H9 (cell line): ENCODE data around the gene HMG20B. TPM values are rescaled to one million over a fixed set of nuclear protein-coding genes. Genes with fewer than 3 reads are reported as not detected.

ENCODE experiments used
- DNase-seq: peaks from one replicate; pipeline ENCODE4 v3.0.0-alpha.2; 2017
- H2AFZ ChIP-seq: one replicate; pipeline ENCODE4 v1.6.1; 2013; ENCODE audit warnings: mild to moderate bottlenecking, low read length, control low read depth, moderate library complexity
- H2AK5ac ChIP-seq: 2 replicates; pipeline ENCODE4 v1.6.1; 2013; ENCODE audit warnings: low read length, control low read depth, mixed read lengths; ENCODE audit not compliant: insufficient read length
- H2BK120ac ChIP-seq: one replicate; pipeline ENCODE4 v1.6.1; 2013; ENCODE audit warnings: low read depth, mild to moderate bottlenecking, low read length, control low read depth, inconsistent platforms; ENCODE audit not compliant: poor library complexity, severe bottlenecking
- H2BK12ac ChIP-seq: 2 replicates; pipeline ENCODE4 v1.6.1; 2013; ENCODE audit warnings: low read length, control low read depth, mixed read lengths, low read depth; ENCODE audit not compliant: insufficient read length
- H2BK15ac ChIP-seq: 2 replicates; pipeline ENCODE4 v1.6.1; 2013; ENCODE audit warnings: low read depth, low read length, control low read depth
- H2BK20ac ChIP-seq: one replicate; pipeline ENCODE4 v1.6.1; 2013; ENCODE audit warnings: low read depth, mild to moderate bottlenecking, low read length, control low read depth, inconsistent platforms; ENCODE audit not compliant: poor library complexity, severe bottlenecking
- H2BK5ac ChIP-seq: 2 replicates; pipeline ENCODE4 v1.6.1; 2013; ENCODE audit warnings: low read length, control low read depth, mixed read lengths; ENCODE audit not compliant: insufficient read length
- H3K14ac ChIP-seq: 2 replicates; pipeline ENCODE4 v1.6.1; 2013; ENCODE audit warnings: low read length, control low read depth; ENCODE audit not compliant: insufficient read depth
- H3K18ac ChIP-seq: 2 replicates; pipeline ENCODE4 v1.6.1; 2013; ENCODE audit warnings: low read depth, mild to moderate bottlenecking, mixed read lengths, low read length, control low read depth; ENCODE audit not compliant: insufficient read length
- H3K23ac ChIP-seq: 2 replicates; pipeline ENCODE4 v1.6.1; 2013; ENCODE audit warnings: low read length, control low read depth, mixed read lengths, low read depth; ENCODE audit not compliant: insufficient read length
- H3K23me2 ChIP-seq: 2 replicates; pipeline ENCODE4 v1.6.1; 2013; ENCODE audit warnings: low read depth, mild to moderate bottlenecking, mixed read lengths, low read length, control low read depth; ENCODE audit not compliant: insufficient read length, poor library complexity, severe bottlenecking
- H3K27ac ChIP-seq: 2 replicates; pipeline ENCODE4 v1.5.1; 2013; ENCODE audit warnings: low read length, control low read depth, mixed read lengths, low read depth; ENCODE audit not compliant: insufficient read length
- H3K27me3 ChIP-seq: 2 replicates; pipeline ENCODE4 v1.6.1; 2013; ENCODE audit warnings: low read length, control low read depth, inconsistent platforms; ENCODE audit not compliant: insufficient read depth
- H3K4ac ChIP-seq: 2 replicates; pipeline ENCODE4 v1.6.1; 2013; ENCODE audit warnings: low read depth, mild to moderate bottlenecking, control low read depth, inconsistent platforms, low read length, moderate library complexity
- H3K4me1 ChIP-seq: 2 replicates; pipeline ENCODE4 v1.6.1; 2013; ENCODE audit warnings: low read length, control low read depth, inconsistent platforms; ENCODE audit not compliant: insufficient read depth
- H3K4me2 ChIP-seq: 2 replicates; pipeline ENCODE4 v1.6.1; 2013; ENCODE audit warnings: low read length, control low read depth, mixed read lengths; ENCODE audit not compliant: insufficient read length, insufficient read depth
- H3K56ac ChIP-seq: 2 replicates; pipeline ENCODE4 v1.6.1; 2013; ENCODE audit warnings: low read depth, mild to moderate bottlenecking, mixed read lengths, low read length, control low read depth; ENCODE audit not compliant: insufficient read length
- H3K79me1 ChIP-seq: 2 replicates; pipeline ENCODE4 v1.6.1; 2013; ENCODE audit warnings: low read depth, mild to moderate bottlenecking, moderate library complexity, low read length, control low read depth, inconsistent platforms; ENCODE audit not compliant: insufficient read depth, poor library complexity, severe bottlenecking
- H3K79me2 ChIP-seq: 2 replicates; pipeline ENCODE4 v1.6.1; 2013; ENCODE audit warnings: low read length, control low read depth, inconsistent platforms; ENCODE audit not compliant: insufficient read depth
- H3K9ac ChIP-seq: 2 replicates; pipeline ENCODE4 v1.6.1; 2013; ENCODE audit warnings: low read length, control low read depth, mixed read lengths; ENCODE audit not compliant: insufficient read length; ENCODE audit errors: extremely low read depth
- H3K9me3 ChIP-seq: one replicate; pipeline ENCODE4 v1.6.1; 2013; ENCODE audit warnings: low read depth, low read length, inconsistent platforms; ENCODE audit not compliant: control insufficient read depth
- H3T11ph ChIP-seq: one replicate; pipeline ENCODE4 v1.6.1; 2013; ENCODE audit warnings: mild to moderate bottlenecking, low read length, control low read depth, inconsistent platforms
- H4K20me1 ChIP-seq: one replicate; pipeline ENCODE4 v1.6.1; 2013; ENCODE audit not compliant: control insufficient read depth, insufficient read length, insufficient read depth
- H4K5ac ChIP-seq: 2 replicates; pipeline ENCODE4 v1.6.1; 2013; ENCODE audit warnings: low read depth, mild to moderate bottlenecking, mixed read lengths, low read length, control low read depth; ENCODE audit not compliant: insufficient read length
- H4K8ac ChIP-seq: replicated peaks from 2 replicates; pipeline ENCODE4 v1.6.1; 2013; ENCODE audit warnings: low read length, control low read depth, mixed read lengths, low read depth; ENCODE audit not compliant: insufficient read length
- H4K91ac ChIP-seq: 2 replicates; pipeline ENCODE4 v1.6.1; 2013; ENCODE audit warnings: low read depth, mild to moderate bottlenecking, moderate library complexity, mixed read lengths, low read length, control low read depth; ENCODE audit not compliant: insufficient read length
- H3K27ac Mint-ChIP-seq, 3 experiments: 2 replicates in 2 of 3; 3 replicates in 1 of 3; pipeline ENCODE4 v1.8.0; 2020 to 2021; ENCODE audit warnings: mixed read lengths in 3 of 3, mild to moderate bottlenecking in 1 of 3, moderate library complexity in 1 of 3
- H3K27me3 Mint-ChIP-seq: 2 replicates; pipeline ENCODE4 v1.8.0; 2021; ENCODE audit warnings: low read depth, mild to moderate bottlenecking, moderate library complexity, mixed read lengths
- H3K36me3 Mint-ChIP-seq, 3 experiments: 2 replicates in 2 of 3; 3 replicates in 1 of 3; pipeline ENCODE4 v1.8.0; 2020 to 2021; ENCODE audit warnings: low read depth in 3 of 3, mixed read lengths in 3 of 3; ENCODE audit not compliant: insufficient read depth in 1 of 3
- H3K4me1 Mint-ChIP-seq, 2 experiments: 2 replicates each; pipeline ENCODE4 v1.8.0; 2020; ENCODE audit warnings: mixed read lengths in 2 of 2
- H3K4me3 Mint-ChIP-seq, 2 experiments: 2 replicates in 1 of 2; 3 replicates in 1 of 2; pipeline ENCODE4 v1.8.0; 2020 to 2021; ENCODE audit warnings: mild to moderate bottlenecking in 2 of 2, mixed read lengths in 2 of 2, moderate library complexity in 1 of 2
- H3K9me3 Mint-ChIP-seq, 2 experiments: 2 replicates in 1 of 2; 3 replicates in 1 of 2; pipeline ENCODE4 v1.8.0; 2020; ENCODE audit warnings: mild to moderate bottlenecking in 2 of 2, mixed read lengths in 2 of 2, moderate library complexity in 1 of 2
- WGBS: extraction: QIAGEN DNeasy Blood & Tissue Kit; methylation state at CpG from one replicate; pipeline ENCODE4 v1.1.7; 2013; ENCODE audit warnings: missing lambda C conversion rate, low lambda C conversion rate, mixed read lengths; ENCODE audit not compliant: insufficient read length; ENCODE audit errors: extremely low coverage; 5-methylcytosine and 5-hydroxymethylcytosine counted together
- total RNA-seq: library from RNA; stranded (reverse); gene quantifications from 2 replicates; pipeline ENCODE4 v1.2.1, GENCODE V29; 2021
- TF ChIP-seq, protein P1 (sequence below): fragments of 200-600 bp; sonication (generic); conservative IDR thresholded peaks from 3 replicates; pipeline ENCODE4 v1.8.0; 2021; ENCODE audit warnings: antibody characterized with exemption, mild to moderate bottlenecking

HMG20B gene
- total RNA-seq, 1 experiment from 2014 or later: 58.1 TPM

DNA sequence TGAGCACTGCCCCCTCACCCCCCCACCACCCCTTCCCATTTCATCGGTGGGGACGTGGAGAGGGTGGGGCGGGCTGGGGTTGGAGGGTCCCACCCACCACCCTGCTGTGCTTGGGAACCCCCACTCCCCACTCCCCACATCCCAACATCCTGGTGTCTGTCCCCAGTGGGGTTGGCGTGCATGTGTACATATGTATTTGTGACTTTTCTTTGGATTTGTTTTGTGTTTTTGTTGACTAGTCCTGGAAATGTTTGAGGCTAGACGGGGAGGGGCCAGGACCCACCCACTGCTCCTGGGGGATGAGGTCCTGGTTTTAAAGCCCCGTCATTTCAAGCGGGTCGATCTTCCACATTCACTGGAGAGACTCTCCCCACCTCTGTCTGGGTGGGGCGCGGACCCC lies 36.8 kb upstream of the HMG20B start:
- Histone ChIP-seq H3K4me1 (no peaks in the 10 kb centered on the region), H3K79me1 (no peaks in the 10 kb centered on the region), H4K8ac (no peak overlapping the region), H2BK12ac (no peak overlapping the region), H3T11ph (no peak overlapping the region), H2AK5ac (no peak overlapping the region), H3K79me2 (no peaks in the 10 kb centered on the region), H3K14ac (no peak overlapping the region), H3K9me3 (no peaks in the 10 kb centered on the region), H2BK15ac (no peak overlapping the region), H3K27ac (no peak overlapping the region), H3K9ac (no peak overlapping the region), H3K4ac (no peak overlapping the region), H3K27me3 (no peaks in the 10 kb centered on the region), H3K56ac (no peak overlapping the region), H2AFZ (no peak overlapping the region), H2BK120ac (no peak overlapping the region), H3K4me2 (no peak overlapping the region), H4K5ac (no peak overlapping the region), H3K18ac (no peak overlapping the region), H2BK5ac (no peak overlapping the region), H4K20me1 (no peaks in the 10 kb centered on the region), H4K91ac (no peak overlapping the region), H2BK20ac (no peak overlapping the region), H3K23ac (no peak overlapping the region), H3K23me2 (no peaks in the 10 kb centered on the region)
- Mint-ChIP-seq H3K4me1 (peaks cover 6 to 14% of the 10 kb centered on the region in 2 experiments; a peak in 3 of 4 replicates), H3K9me3 (no peaks in the 10 kb centered on the region), H3K27me3 (no peaks in the 10 kb centered on the region; the same call in 1 of the 2 replicates), H3K36me3 (peaks cover 17 to 58% (median 55%) of the 10 kb centered on the region in 3 experiments; a peak in 6 of 7 replicates), H3K4me3 (no peak overlapping the region; a peak in 1 of 5 replicates), H3K27ac (no peak overlapping the region)
- WGBS: no CpG with 5 or more reads among the region's 10 CpGs
- no peak for DNase-seq
- TF ChIP-seq, protein P1, sequence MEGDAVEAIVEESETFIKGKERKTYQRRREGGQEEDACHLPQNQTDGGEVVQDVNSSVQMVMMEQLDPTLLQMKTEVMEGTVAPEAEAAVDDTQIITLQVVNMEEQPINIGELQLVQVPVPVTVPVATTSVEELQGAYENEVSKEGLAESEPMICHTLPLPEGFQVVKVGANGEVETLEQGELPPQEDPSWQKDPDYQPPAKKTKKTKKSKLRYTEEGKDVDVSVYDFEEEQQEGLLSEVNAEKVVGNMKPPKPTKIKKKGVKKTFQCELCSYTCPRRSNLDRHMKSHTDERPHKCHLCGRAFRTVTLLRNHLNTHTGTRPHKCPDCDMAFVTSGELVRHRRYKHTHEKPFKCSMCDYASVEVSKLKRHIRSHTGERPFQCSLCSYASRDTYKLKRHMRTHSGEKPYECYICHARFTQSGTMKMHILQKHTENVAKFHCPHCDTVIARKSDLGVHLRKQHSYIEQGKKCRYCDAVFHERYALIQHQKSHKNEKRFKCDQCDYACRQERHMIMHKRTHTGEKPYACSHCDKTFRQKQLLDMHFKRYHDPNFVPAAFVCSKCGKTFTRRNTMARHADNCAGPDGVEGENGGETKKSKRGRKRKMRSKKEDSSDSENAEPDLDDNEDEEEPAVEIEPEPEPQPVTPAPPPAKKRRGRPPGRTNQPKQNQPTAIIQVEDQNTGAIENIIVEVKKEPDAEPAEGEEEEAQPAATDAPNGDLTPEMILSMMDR: no peak
